Breast epithelium (tissue), 4 donors: ENCODE measurements around the gene ETS1. TPM values are rescaled to one million over a fixed set of nuclear protein-coding genes. Genes with fewer than 3 reads are reported as not detected.
A peak's percentile ranks its signal among the peaks of the same experiment; 100 is the strongest.

Source experiments
- DNase-seq, 2 donors: peaks; one replicate each; pipeline ENCODE4 v3.0.0-alpha.2; 2019; ENCODE audit warnings: low spot score in 2 of 2
- H3K27ac ChIP-seq, 2 donors: fragments of 200-600 bp; sonication (generic) in 1 of 2; one replicate each; pipeline ENCODE4 v1.5.1; 2016 to 2019; ENCODE audit warnings: mild to moderate bottlenecking in 1 of 2
- H3K27me3 ChIP-seq, 2 donors: fragments of 200-600 bp; sonication (generic) in 1 of 2; one replicate each; pipeline versions ENCODE4 v1.5.1 to v1.6.0; 2017 to 2019; ENCODE audit warnings: control low read depth in 1 of 2, mild to moderate bottlenecking in 1 of 2
- H3K36me3 ChIP-seq: fragments of 200-600 bp; one replicate; pipeline ENCODE4 v1.5.1; 2019
- H3K4me1 ChIP-seq, 2 donors: fragments of 200-600 bp; sonication (generic); one replicate each; pipeline ENCODE4 v1.5.1; 2016 to 2019; ENCODE audit warnings: control low read depth in 1 of 2
- H3K4me3 ChIP-seq, 3 donors: fragments of 200-600 bp; sonication (generic); 1 replicate in 2 of 3; 2 replicates in 1 of 3; pipeline ENCODE4 v1.5.1; 2016 to 2019; ENCODE audit warnings: mild to moderate bottlenecking in 3 of 3, moderate library complexity in 2 of 3
- H3K9me3 ChIP-seq, 2 donors: fragments of 200-600 bp; sonication (generic) in 1 of 2; one replicate each; pipeline ENCODE4 v1.5.1; 2016 to 2019; ENCODE audit warnings: control low read depth in 1 of 2
- POLR2A ChIP-seq: fragments of 450-650 bp; IDR thresholded peaks from one replicate; pipeline ENCODE4 v1.6.1; 2016; ENCODE audit warnings: antibody characterized with exemption, mild to moderate bottlenecking, moderate library complexity
- POLR2AphosphoS5 ChIP-seq, 3 donors: sonication (generic); formaldehyde crosslinking; IDR thresholded peaks; one replicate each; pipeline ENCODE4 v1.6.1; 2017; ENCODE audit warnings: antibody characterized with exemption in 3 of 3
- intact Hi-C: fragments of 100-400 bp; cut with DNase I; formaldehyde crosslinking; loops from one replicate; pipeline ENCODE4 v1.15.1; 2023; ENCODE audit warnings: low total_unique reads
- total RNA-seq, 3 donors: library from RNA; depleted of rRNA; stranded (reverse); fragments of >200 nt; gene quantifications; one replicate each; pipeline ENCODE4 v1.1.0, GENCODE V29; 2016
- TF ChIP-seq, protein P1 (sequence below), 3 donors: fragments of 450-650 bp; IDR thresholded peaks; one replicate each; pipeline ENCODE4 v1.5.1; 2016 to 2017; ENCODE audit warnings: antibody characterized with exemption in 3 of 3, mild to moderate bottlenecking in 3 of 3, moderate library complexity in 3 of 3

The ETS1 gene
- total RNA-seq, 3 donors from 2014 or later = 65.6 to 92.1 (median 73.2) TPM

DNA sequence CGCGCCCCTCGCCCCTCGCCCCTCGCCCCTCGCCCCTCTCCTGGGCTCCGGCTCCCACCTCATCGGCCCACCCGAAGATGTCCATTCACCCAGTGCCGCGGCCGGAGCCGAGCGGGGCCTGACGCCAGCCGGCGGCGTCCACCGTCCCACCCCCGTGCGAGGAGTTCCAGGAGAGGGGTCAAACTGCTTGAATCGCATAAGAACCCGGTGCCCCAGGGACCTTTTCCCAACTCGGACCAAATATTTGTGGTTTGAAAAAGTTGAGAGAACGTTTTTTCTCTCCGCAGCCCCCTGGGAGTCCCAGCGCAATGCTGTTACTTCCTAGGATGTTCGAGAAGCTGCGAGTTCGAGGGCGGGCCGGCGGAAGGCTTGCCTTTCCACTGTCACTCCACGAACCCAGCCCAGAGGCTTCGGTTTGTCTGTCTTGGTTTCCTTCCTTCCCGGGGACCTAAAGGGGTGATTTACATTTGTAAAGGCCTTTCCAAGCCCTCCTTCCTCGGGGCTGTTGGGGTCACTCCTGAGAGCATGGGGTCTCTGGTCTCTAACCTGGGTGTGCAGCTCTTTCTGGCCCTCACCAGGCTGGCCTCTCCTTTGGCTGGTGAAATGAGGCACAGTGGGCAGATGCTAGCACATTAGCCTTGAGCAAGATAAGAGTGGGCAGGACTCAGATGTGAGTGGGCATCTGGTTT lies 38.0 kb downstream of the ETS1 start:
- Histone ChIP-seq H3K27me3 (no peaks in the 10 kb centered on the region), H3K4me1 (peaks cover 0 to 7% of the 10 kb centered on the region in 2 donors), H3K27ac (peak overlapping the region; percentile 72 to 96), H3K4me3 (peak overlapping the region; percentile 40 to 71 (median 49)), H3K9me3 (no peaks in the 10 kb centered on the region), H3K36me3 (no peaks in the 10 kb centered on the region)
- no peak for DNase-seq
- intact Hi-C loops = no loop called here
- no peak for TF ChIP-seq POLR2A
- peak in 1 of 3 donors; percentile 11 for TF ChIP-seq POLR2AphosphoS5 (IDR thresholded peaks at IDR 0.05)
- TF ChIP-seq, protein P1, sequence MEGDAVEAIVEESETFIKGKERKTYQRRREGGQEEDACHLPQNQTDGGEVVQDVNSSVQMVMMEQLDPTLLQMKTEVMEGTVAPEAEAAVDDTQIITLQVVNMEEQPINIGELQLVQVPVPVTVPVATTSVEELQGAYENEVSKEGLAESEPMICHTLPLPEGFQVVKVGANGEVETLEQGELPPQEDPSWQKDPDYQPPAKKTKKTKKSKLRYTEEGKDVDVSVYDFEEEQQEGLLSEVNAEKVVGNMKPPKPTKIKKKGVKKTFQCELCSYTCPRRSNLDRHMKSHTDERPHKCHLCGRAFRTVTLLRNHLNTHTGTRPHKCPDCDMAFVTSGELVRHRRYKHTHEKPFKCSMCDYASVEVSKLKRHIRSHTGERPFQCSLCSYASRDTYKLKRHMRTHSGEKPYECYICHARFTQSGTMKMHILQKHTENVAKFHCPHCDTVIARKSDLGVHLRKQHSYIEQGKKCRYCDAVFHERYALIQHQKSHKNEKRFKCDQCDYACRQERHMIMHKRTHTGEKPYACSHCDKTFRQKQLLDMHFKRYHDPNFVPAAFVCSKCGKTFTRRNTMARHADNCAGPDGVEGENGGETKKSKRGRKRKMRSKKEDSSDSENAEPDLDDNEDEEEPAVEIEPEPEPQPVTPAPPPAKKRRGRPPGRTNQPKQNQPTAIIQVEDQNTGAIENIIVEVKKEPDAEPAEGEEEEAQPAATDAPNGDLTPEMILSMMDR (IDR thresholded peaks at IDR 0.05) = no peak

DNA sequence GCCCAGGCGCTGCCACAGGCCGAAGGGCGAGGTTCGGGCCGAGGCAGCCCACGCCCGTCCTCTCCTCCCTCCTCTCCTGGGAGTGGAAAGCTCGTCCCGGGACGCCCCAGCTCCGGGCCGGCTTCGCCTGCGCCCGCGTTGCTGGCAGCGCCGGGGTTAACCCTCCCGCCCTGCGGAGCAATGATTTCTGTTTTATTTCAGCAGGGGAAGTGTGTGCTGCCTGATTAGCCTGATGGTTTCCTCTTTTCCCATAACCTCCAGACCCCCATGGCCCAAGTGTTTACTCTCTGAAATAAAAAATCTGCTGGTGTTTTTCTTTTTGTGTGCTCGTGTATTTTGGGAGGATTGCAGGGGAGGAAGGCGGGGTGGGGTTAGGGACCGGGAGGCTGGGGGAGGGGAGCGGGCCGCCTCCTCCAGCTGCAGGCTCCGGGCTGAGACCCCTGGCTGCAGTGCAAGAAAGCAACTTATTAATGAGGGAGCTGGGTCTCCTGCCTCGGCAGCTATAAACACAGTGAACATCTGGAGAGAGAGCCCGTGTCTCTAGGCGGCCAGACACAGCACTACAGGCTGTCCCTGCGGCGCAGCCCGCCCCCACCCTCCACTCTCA lies 38.6 kb downstream of the ETS1 start:
- H3K4me1 ChIP-seq = peaks cover 0 to 8% of the 10 kb centered on the region in 2 donors
- H3K27ac ChIP-seq = peak overlapping the region; percentile 72 to 96
- H3K27me3 ChIP-seq = no peaks in the 10 kb centered on the region
- H3K9me3 ChIP-seq = no peaks in the 10 kb centered on the region
- no peak for TF ChIP-seq POLR2A
- peak in 2 of 3 donors; percentile 26 to 72 for TF ChIP-seq POLR2AphosphoS5 (IDR thresholded peaks at IDR 0.05)
- TF ChIP-seq, protein P1 (IDR thresholded peaks at IDR 0.05) = no peak
- H3K36me3 ChIP-seq = no peaks in the 10 kb centered on the region
- DNase-seq = no peak
- intact Hi-C loops = no loop called here
- peak overlapping the region; percentile 40 to 71 (median 49) for H3K4me3 ChIP-seq

DNA sequence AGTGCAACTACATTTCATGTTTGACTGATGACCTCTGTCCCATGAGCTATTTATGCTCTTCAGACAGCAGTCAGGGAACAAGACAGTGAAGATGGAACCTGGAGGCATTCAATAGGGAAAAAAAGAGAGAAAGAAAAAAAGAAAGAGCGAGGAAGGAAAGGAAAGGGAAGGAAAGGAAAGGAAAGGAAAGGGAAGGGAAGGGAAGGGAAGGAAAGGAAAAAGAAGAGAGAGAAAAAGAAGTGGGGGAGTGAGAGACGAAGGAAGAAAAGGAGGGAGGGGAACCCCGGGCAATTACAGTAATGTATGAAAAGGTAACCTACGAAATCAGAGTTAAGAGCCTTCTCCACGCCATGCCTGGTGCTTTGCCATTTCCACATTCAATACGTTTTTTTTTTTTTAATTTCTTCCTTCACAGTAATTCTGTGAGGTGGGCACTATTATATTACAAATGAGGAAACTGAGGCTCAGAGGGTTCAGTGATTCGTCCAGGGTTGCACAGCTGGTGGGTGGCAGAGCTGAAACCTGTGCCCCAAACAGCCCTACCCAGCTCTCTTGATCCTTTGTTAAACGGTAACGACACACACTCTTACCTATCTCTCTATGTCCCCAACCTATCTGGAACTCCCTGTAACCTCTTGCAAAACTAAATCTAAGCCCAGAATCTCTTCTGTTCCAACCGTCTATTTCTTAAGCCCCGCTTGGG lies 39.3 kb downstream of the ETS1 start:
- no peak for TF ChIP-seq POLR2A
- no peak for TF ChIP-seq POLR2AphosphoS5 (IDR thresholded peaks at IDR 0.05)
- TF ChIP-seq, protein P1 (IDR thresholded peaks at IDR 0.05) = no peak
- Histone ChIP-seq H3K36me3 (no peaks in the 10 kb centered on the region), H3K9me3 (no peaks in the 10 kb centered on the region), H3K27ac (peak overlapping the region; percentile 72 to 96), H3K27me3 (no peaks in the 10 kb centered on the region), H3K4me3 (peak overlapping the region; percentile 40 to 71 (median 49)), H3K4me1 (peaks cover 0 to 8% of the 10 kb centered on the region in 2 donors)
- no peak for DNase-seq
- intact Hi-C loops = no loop called here

DNA sequence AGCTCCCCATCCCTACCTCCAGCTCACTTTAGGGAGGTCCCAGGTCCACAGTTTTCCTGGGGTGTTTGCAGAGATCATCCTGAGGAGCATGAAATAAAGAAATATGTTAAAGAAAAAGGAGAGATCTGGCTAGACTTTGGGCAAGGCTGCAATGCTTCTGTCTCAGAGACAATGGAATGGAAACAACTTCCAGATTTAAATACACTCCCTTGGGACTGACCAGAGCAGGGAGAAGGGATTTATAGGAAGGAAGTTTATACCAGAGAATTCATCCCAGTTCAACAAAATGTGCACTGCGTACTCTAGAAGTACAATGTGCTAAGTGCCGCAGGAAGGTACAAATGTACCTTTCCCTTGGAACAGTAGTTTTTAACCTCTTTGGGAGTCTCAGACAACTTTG lies 40.4 kb downstream of the ETS1 start:
- TF ChIP-seq POLR2AphosphoS5 (IDR thresholded peaks at IDR 0.05) = no peak
- TF ChIP-seq, protein P1 (IDR thresholded peaks at IDR 0.05) = no peak
- TF ChIP-seq POLR2A = no peak
- H3K4me3 ChIP-seq = no peak overlapping the region
- intact Hi-C loops = no loop called here
- no peaks in the 10 kb centered on the region for H3K36me3 ChIP-seq
- H3K27ac ChIP-seq = peak overlapping the region in 1 of 2 donors; percentile 26
- DNase-seq = no peak
- no peaks in the 10 kb centered on the region for H3K9me3 ChIP-seq
- no peaks in the 10 kb centered on the region for H3K27me3 ChIP-seq
- peaks cover 0 to 6% of the 10 kb centered on the region in 2 donors for H3K4me1 ChIP-seq
